Calu3 (cell line): ENCODE results near the gene PLA1A. TPM values are rescaled to one million over a fixed set of nuclear protein-coding genes. Genes with fewer than 3 reads are reported as not detected.
"Not testable (repeated sequence)": the region's sequence is repeated elsewhere in the genome, so short reads cannot be mapped to it uniquely, and the experiment has no call there.

ENCODE experiments used
- BruUV-seq: library from RNA; stranded (reverse); fragments of 400-500 nt; replicated peaks from 2 replicates; lab custom pipeline; 2021; lab: Mats Ljungman, UMichigan
- CTCF ChIA-PET: fragments of 300-600 bp; sonication (Branson Sonifier 250); formaldehyde crosslinking; loops from one replicate; lab custom pipeline; 2022; ENCODE audit warnings: antibody characterized with exemption; lab: Charles Lee
- DNase-seq: peaks from one replicate; pipeline ENCODE4 v3.0.0; 2022
- H3K27ac Mint-ChIP-seq: one replicate; pipeline ENCODE4 v1.8.0; 2022; ENCODE audit warnings: mixed read lengths; ENCODE audit not compliant: unreplicated experiment
- H3K27me3 Mint-ChIP-seq: one replicate; pipeline ENCODE4 v1.8.0; 2022; ENCODE audit warnings: mixed read lengths; ENCODE audit not compliant: unreplicated experiment
- H3K36me3 Mint-ChIP-seq: one replicate; pipeline ENCODE4 v1.8.0; 2022; ENCODE audit warnings: mild to moderate bottlenecking, moderate library complexity, mixed read lengths; ENCODE audit not compliant: insufficient read depth, unreplicated experiment
- H3K4me1 Mint-ChIP-seq: one replicate; pipeline ENCODE4 v1.8.0; 2022; ENCODE audit warnings: mild to moderate bottlenecking, low read depth, mixed read lengths; ENCODE audit not compliant: unreplicated experiment
- H3K4me3 Mint-ChIP-seq: one replicate; pipeline ENCODE4 v1.8.0; 2022; ENCODE audit warnings: mild to moderate bottlenecking, low read depth, moderate library complexity, mixed read lengths; ENCODE audit not compliant: unreplicated experiment
- H3K9me3 Mint-ChIP-seq: one replicate; pipeline ENCODE4 v1.8.0; 2022; ENCODE audit warnings: low read depth, mixed read lengths; ENCODE audit not compliant: unreplicated experiment
- intact Hi-C: fragments of 100-400 bp; cut with micrococcal nuclease; formaldehyde crosslinking; loops from one replicate; pipeline ENCODE4 v1.10.0; 2022; ENCODE audit not compliant: unreplicated experiment
- total RNA-seq: library from RNA; stranded (reverse); gene quantifications from 2 replicates; pipeline ENCODE4 v1.2.3, GENCODE V29; 2022
- TF ChIP-seq, protein P1 (sequence below): fragments of 200-600 bp; IDR thresholded peaks from one replicate; pipeline ENCODE4 v1.8.0; 2022; ENCODE audit warnings: antibody characterized with exemption; ENCODE audit not compliant: unreplicated experiment

Gene PLA1A
- total RNA-seq, 1 experiment from 2014 or later, result 0.99 TPM

DNA sequence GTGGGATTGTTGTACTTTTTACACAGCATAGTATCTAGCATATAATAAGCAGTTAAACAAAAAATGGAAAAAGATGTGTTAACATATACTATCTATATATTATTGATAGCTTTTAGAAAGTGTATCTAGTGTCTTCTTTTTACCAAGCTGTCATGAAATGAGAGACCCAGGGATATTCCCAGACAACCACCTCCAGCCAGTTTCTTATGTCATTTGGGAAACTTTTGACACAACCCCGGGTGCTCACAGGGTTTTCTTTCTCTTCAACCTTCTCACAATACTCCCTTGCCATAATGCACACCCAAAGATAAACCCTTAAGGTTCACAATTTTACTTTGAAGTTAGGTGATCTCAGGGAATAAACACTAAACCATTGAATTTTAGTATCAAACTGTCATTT is 4.8 kb upstream of the PLA1A start:
- Mint-ChIP-seq H3K4me1 (no peaks in the 10 kb centered on the region), H3K9me3 (no peaks in the 10 kb centered on the region), H3K27me3 (peaks cover 24% of the 10 kb centered on the region), H3K4me3 (no peak overlapping the region), H3K36me3 (no peaks in the 10 kb centered on the region), H3K27ac (no peak overlapping the region)
- TF ChIP-seq, protein P1, sequence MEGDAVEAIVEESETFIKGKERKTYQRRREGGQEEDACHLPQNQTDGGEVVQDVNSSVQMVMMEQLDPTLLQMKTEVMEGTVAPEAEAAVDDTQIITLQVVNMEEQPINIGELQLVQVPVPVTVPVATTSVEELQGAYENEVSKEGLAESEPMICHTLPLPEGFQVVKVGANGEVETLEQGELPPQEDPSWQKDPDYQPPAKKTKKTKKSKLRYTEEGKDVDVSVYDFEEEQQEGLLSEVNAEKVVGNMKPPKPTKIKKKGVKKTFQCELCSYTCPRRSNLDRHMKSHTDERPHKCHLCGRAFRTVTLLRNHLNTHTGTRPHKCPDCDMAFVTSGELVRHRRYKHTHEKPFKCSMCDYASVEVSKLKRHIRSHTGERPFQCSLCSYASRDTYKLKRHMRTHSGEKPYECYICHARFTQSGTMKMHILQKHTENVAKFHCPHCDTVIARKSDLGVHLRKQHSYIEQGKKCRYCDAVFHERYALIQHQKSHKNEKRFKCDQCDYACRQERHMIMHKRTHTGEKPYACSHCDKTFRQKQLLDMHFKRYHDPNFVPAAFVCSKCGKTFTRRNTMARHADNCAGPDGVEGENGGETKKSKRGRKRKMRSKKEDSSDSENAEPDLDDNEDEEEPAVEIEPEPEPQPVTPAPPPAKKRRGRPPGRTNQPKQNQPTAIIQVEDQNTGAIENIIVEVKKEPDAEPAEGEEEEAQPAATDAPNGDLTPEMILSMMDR, result no peak
- CTCF ChIA-PET, result no interaction called here
- intact Hi-C loops, result no loop called here
- no peak for DNase-seq
- no TSS peak for BruUV-seq

DNA sequence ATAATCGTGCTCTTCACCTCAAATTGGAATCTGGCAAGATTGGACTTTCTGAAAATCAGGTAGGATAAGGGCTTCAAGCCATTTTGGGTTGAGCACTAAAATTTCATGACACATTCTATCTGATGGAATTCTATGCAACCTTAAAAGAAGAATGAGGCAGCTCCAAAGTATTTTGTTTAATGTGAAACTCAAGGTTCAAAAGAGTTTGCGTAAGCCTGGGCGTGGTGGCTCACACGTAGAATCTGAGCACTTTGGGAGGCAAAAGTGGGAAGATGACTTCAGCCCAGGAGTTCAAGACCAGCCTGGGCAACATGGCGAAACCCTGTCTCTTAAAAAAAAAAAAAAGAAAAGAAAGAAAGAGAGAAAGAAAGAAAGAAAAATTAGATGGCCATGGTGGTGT is 3.6 kb upstream of the PLA1A start:
- H3K4me3 Mint-ChIP-seq, result no peak overlapping the region
- intact Hi-C loops, result no loop called here
- peaks cover 8% of the 10 kb centered on the region for H3K4me1 Mint-ChIP-seq
- TF ChIP-seq, protein P1, result no peak
- H3K27ac Mint-ChIP-seq, result no peak overlapping the region
- no peaks in the 10 kb centered on the region for H3K36me3 Mint-ChIP-seq
- CTCF ChIA-PET, result interaction anchor here (1.0 kb wide), 1 partner anchor 14 kb away, joined by 3 read pairs; no protein-coding TSS in a partner anchor
- no peaks in the 10 kb centered on the region for H3K9me3 Mint-ChIP-seq
- peaks cover 17% of the 10 kb centered on the region for H3K27me3 Mint-ChIP-seq
- no peak for DNase-seq
- no TSS peak for BruUV-seq

DNA sequence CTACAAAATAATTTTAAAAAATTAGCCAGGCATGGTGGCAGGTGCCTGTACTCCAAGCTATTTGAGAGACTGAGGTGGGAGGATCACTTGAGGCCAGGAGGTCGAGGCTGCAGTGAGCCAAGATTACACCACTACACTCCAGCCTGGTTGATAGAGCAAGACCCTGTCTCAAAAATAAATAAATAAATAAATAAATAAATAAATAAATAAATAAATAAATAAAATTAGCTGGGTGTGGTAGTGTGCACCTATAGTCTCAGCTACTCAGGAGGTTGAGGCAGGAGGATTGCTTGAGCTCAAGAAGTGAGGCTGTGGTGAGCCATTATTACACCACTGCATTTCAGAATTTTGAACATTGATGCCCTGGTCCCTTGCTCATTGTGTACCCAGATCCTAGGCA is 2.8 kb upstream of the PLA1A start:
- H3K36me3 Mint-ChIP-seq, H3K9me3 Mint-ChIP-seq, intact Hi-C loops, CTCF ChIA-PET, BruUV-seq, H3K27ac Mint-ChIP-seq, H3K4me1 Mint-ChIP-seq, H3K4me3 Mint-ChIP-seq, DNase-seq: not testable (repeated sequence)
- peaks cover 16% of the 10 kb centered on the region for H3K27me3 Mint-ChIP-seq

DNA sequence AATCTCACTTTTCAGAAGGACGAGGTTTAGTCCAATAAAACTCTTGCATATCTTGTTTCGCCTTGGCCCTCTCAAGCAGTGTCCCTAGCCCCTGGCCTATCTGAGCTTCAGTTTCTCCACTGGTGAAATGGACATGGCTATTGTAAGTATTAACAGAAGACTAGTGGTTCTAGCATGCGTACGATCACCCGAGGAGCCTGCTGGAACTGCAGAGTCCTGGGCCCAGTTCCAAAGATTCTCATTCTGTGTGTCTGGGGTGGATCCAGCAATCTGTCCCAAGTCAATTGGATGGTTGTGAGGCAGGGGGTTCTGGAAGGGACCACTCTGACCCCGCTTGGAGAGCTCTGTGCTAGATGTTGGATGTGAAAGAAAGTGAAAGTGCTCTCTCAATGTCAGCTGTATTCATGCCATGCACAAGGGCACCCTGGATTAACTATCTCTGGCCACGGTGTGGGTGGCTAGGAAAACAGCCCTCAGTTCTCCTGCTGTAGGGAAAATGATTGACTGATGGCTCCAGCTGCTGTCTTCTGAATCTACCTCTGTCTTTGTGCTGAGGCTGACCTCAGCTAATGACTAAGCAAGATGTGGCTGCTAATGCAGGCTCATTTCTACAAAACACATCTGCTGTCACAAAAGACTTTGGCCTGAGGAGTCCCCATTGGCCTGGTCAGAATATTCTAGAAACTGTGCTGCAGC is 1.9 kb upstream of the PLA1A start:
- CTCF ChIA-PET, result interaction anchor here (0.8 kb wide), 1 partner anchor 34 kb away, joined by 5 read pairs; no protein-coding TSS in a partner anchor
- no TSS peak for BruUV-seq
- H3K9me3 Mint-ChIP-seq, result no peaks in the 10 kb centered on the region

More for the DNA sequence above, 1.9 kb upstream of the PLA1A start:
- intact Hi-C loops, result no loop called here
- Mint-ChIP-seq H3K4me3 (no peak overlapping the region), H3K27ac (no peak overlapping the region), H3K4me1 (peaks cover 9% of the 10 kb centered on the region), H3K36me3 (no peaks in the 10 kb centered on the region), H3K27me3 (peaks cover 9% of the 10 kb centered on the region)
- TF ChIP-seq, protein P1, result no peak
- DNase-seq, result no peak
